WTC11 (cell line): Measurements from ENCODE around the gene CELA2A.
"Not testable (repeated sequence)": the region's sequence is repeated elsewhere in the genome, so short reads cannot be mapped to it uniquely, and the experiment has no call there.

Source experiments
- ELF4 ChIP-seq: sonication (generic); formaldehyde crosslinking; IDR thresholded peaks from 2 replicates; pipeline ENCODE4 v1.8.1; 2022; ENCODE audit warnings: low read depth, mild to moderate bottlenecking, moderate library complexity, missing genetic modification reagents
- FOXJ3 ChIP-seq: sonication (generic); formaldehyde crosslinking; IDR thresholded peaks from 2 replicates; pipeline ENCODE4 v1.9.0; 2021; ENCODE audit warnings: missing genetic modification reagents, mild to moderate bottlenecking, borderline replicate concordance
- GABPB1 ChIP-seq: sonication (generic); formaldehyde crosslinking; IDR thresholded peaks from 2 replicates; pipeline ENCODE4 v1.8.1; 2023; ENCODE audit warnings: mild to moderate bottlenecking, missing genetic modification reagents
- JAZF1 ChIP-seq: fragments of 250-450 bp; sonication (Bioruptor Pico); IDR thresholded peaks from 2 replicates; pipeline ENCODE4 v1.9.0; 2021; ENCODE audit warnings: moderate library complexity, mild to moderate bottlenecking, inconsistent platforms
- NFE2L1 ChIP-seq: sonication (generic); formaldehyde crosslinking; IDR thresholded peaks from 2 replicates; pipeline ENCODE4 v1.8.1; 2023; ENCODE audit warnings: missing genetic modification reagents
- NR3C1 ChIP-seq: sonication (generic); formaldehyde crosslinking; conservative IDR thresholded peaks from 2 replicates; pipeline ENCODE4 v1.8.1; 2023; ENCODE audit warnings: low read depth, mild to moderate bottlenecking, missing genetic modification reagents
- TP53 ChIP-seq: sonication (generic); formaldehyde crosslinking; IDR thresholded peaks from 2 replicates; pipeline ENCODE4 v1.8.1; 2023; ENCODE audit warnings: mild to moderate bottlenecking, missing genetic modification reagents
- TF ChIP-seq, protein P1 (sequence below): sonication (generic); formaldehyde crosslinking; IDR thresholded peaks from 2 replicates; pipeline ENCODE4 v1.8.1; 2023; ENCODE audit warnings: mild to moderate bottlenecking, missing genetic modification reagents, moderate library complexity
- TF ChIP-seq, protein P2 (sequence below): fragments of 200-600 bp; IDR thresholded peaks from 2 replicates; pipeline ENCODE4 v1.8.0; 2022; ENCODE audit warnings: antibody characterized with exemption

DNA sequence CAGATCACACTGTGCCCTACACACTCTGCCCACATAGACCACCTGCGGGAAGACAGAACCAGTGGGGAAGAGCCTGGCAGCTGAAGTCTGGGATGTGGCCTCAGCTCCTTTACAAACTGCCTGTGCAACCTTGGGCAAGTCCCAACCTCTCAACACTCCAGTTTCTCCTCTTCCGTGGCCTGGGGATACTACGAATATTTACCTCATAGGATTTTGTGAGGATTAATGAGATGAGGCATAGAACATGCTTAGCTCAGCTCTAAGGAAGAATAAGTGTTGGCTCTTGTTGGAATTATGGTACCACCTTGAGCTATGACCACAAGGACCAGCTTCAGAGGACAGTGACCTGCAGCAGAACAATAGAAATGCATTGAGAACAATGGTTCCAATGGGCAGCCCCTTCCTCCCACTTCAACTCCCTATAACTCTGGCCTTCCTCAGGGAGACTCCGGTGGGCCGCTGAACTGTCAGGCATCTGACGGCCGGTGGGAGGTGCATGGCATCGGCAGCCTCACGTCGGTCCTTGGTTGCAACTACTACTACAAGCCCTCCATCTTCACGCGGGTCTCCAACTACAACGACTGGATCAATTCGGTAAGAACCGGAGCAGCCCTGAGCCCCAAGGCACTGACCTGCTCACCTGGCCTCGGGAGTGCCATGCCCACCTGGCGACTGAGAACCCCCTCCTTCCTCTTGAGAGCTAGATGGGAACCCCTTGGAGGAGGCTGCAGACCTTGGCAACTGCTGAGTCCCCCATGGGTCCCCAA lies 30.5 kb downstream of the CELA2A start:
- TF ChIP-seq, protein P1, sequence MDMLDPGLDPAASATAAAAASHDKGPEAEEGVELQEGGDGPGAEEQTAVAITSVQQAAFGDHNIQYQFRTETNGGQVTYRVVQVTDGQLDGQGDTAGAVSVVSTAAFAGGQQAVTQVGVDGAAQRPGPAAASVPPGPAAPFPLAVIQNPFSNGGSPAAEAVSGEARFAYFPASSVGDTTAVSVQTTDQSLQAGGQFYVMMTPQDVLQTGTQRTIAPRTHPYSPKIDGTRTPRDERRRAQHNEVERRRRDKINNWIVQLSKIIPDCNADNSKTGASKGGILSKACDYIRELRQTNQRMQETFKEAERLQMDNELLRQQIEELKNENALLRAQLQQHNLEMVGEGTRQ (CRISPR knock-in tag) = not testable (repeated sequence)
- TF ChIP-seq JAZF1 (CRISPR knock-in tag); GABPB1 (CRISPR knock-in tag); NR3C1 (CRISPR knock-in tag); FOXJ3; ELF4; TP53; NFE2L1: not testable (repeated sequence)
- TF ChIP-seq, protein P2, sequence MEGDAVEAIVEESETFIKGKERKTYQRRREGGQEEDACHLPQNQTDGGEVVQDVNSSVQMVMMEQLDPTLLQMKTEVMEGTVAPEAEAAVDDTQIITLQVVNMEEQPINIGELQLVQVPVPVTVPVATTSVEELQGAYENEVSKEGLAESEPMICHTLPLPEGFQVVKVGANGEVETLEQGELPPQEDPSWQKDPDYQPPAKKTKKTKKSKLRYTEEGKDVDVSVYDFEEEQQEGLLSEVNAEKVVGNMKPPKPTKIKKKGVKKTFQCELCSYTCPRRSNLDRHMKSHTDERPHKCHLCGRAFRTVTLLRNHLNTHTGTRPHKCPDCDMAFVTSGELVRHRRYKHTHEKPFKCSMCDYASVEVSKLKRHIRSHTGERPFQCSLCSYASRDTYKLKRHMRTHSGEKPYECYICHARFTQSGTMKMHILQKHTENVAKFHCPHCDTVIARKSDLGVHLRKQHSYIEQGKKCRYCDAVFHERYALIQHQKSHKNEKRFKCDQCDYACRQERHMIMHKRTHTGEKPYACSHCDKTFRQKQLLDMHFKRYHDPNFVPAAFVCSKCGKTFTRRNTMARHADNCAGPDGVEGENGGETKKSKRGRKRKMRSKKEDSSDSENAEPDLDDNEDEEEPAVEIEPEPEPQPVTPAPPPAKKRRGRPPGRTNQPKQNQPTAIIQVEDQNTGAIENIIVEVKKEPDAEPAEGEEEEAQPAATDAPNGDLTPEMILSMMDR = not testable (repeated sequence)
